ENCODE results near the gene POLR3GL.

DNA sequence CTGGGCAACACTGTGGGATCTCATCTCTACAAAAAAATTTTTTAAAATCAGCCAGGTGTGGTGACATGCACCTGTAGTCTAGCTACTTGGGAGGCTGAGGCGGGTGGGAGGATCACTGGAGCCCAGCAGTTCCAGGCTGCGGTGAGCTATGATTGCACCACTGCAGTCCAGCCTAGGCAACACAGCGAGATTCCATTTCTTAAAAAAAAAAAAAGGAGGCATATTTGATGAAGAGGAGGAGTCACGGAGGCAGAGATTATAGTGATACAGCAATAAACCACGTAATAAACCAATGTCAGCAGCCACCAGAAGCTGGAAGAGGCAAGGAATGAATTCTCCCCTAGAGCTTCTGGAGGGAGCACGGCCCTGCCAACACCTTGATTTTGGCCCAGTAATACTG, 10.6 kb upstream of the POLR3GL start:
- no peak for TF ChIP-seq ZNF565 (CRISPR knock-in tag; conservative IDR thresholded peaks at IDR 0.05; ENCODE audit: low read depth)
- no peak for TF ChIP-seq TCF4 (CRISPR knock-in tag; IDR thresholded peaks at IDR 0.05; ENCODE audit: borderline replicate concordance)
- no peak for TF ChIP-seq ZFP30 (CRISPR knock-in tag; IDR thresholded peaks at IDR 0.05)
- TF ChIP-seq ARNTL (CRISPR knock-in tag; IDR thresholded peaks at IDR 0.05; ENCODE audit: borderline replicate concordance, low read depth): no peak
- no peak for TF ChIP-seq TOX (CRISPR knock-in tag; IDR thresholded peaks at IDR 0.05; ENCODE audit: borderline replicate concordance)
- no peak for TF ChIP-seq BACH2 (CRISPR knock-in tag; IDR thresholded peaks at IDR 0.05; ENCODE audit: borderline replicate concordance)
- TF ChIP-seq, protein P1, sequence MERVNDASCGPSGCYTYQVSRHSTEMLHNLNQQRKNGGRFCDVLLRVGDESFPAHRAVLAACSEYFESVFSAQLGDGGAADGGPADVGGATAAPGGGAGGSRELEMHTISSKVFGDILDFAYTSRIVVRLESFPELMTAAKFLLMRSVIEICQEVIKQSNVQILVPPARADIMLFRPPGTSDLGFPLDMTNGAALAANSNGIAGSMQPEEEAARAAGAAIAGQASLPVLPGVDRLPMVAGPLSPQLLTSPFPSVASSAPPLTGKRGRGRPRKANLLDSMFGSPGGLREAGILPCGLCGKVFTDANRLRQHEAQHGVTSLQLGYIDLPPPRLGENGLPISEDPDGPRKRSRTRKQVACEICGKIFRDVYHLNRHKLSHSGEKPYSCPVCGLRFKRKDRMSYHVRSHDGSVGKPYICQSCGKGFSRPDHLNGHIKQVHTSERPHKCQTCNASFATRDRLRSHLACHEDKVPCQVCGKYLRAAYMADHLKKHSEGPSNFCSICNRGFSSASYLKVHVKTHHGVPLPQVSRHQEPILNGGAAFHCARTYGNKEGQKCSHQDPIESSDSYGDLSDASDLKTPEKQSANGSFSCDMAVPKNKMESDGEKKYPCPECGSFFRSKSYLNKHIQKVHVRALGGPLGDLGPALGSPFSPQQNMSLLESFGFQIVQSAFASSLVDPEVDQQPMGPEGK (CRISPR knock-in tag; IDR thresholded peaks at IDR 0.05; ENCODE audit: borderline replicate concordance): no peak
- no peak for TF ChIP-seq ESRRG (CRISPR knock-in tag; IDR thresholded peaks at IDR 0.05)
- no peak for TF ChIP-seq CREB5 (CRISPR knock-in tag; IDR thresholded peaks at IDR 0.05; ENCODE audit: low read depth)
- TF ChIP-seq, protein P2, sequence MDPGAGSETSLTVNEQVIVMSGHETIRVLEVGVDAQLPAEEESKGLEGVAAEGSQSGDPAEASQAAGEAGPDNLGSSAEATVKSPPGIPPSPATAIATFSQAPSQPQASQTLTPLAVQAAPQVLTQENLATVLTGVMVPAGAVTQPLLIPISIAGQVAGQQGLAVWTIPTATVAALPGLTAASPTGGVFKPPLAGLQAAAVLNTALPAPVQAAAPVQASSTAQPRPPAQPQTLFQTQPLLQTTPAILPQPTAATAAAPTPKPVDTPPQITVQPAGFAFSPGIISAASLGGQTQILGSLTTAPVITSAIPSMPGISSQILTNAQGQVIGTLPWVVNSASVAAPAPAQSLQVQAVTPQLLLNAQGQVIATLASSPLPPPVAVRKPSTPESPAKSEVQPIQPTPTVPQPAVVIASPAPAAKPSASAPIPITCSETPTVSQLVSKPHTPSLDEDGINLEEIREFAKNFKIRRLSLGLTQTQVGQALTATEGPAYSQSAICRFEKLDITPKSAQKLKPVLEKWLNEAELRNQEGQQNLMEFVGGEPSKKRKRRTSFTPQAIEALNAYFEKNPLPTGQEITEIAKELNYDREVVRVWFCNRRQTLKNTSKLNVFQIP (CRISPR knock-in tag; IDR thresholded peaks at IDR 0.05; ENCODE audit: borderline replicate concordance, low read depth): no peak
- TF ChIP-seq ZC3H10 (CRISPR knock-in tag; IDR thresholded peaks at IDR 0.05): no peak

Measured in SK-N-SH treated with all-trans-retinoic acid at 6 μM for 48 hours (cell line).